GM18951 (cell line): ENCODE data around the gene HOXB7.

Experiments used
- POLR2A ChIP-seq: IDR thresholded peaks from 4 replicates; pipeline ENCODE4 v1.6.1; 2011; ENCODE audit warnings: mild to moderate bottlenecking; ENCODE audit not compliant: insufficient read length, insufficient read depth; ENCODE audit errors: extremely low read depth
- in situ Hi-C: fragments of 300-500 bp; cut with MboI; formaldehyde crosslinking; loops from one replicate; pipeline ENCODE4 v1.12.0; 2022; ENCODE audit warnings: low sequenced_read_pairs, mixed read lengths, inconsistent platforms; ENCODE audit not compliant: unreplicated experiment

HOXB7 gene

DNA sequence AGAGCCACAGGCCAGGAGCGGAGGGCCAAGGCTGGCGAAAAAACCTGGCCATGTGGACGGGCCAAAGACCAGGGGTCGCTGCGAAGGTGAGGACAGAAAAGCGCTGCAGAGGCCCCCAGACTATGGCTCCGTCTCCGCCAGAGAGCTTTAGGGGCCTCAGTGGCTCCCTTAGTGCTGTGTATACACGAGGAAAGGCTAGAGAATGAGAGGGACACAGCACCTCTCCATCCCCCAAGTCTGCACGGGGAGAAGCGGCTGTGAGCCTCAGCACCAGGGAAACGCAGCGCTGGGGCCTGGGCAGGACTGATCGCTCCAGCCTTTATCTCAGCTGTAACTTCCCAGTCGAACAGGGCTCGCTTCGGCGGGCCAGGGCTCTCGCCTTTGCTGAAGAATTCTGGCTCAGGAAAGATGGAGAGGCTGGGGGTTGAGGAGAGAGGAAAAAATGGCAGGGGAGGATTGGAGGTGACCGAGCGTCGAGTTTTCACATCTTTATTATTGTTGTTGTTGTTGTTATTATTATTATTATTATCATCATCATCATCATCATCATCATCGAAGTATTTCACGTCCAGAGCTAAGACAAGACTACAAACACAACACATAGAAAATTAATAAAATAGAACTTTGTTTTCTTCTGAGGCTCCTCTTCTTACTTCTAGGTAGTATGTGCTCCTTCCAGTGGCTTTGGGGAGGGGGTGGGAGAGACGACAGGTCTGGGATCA, 15.4 kb downstream of the HOXB7 start:
- in situ Hi-C loops = no loop called here
- no peak for TF ChIP-seq POLR2A

DNA sequence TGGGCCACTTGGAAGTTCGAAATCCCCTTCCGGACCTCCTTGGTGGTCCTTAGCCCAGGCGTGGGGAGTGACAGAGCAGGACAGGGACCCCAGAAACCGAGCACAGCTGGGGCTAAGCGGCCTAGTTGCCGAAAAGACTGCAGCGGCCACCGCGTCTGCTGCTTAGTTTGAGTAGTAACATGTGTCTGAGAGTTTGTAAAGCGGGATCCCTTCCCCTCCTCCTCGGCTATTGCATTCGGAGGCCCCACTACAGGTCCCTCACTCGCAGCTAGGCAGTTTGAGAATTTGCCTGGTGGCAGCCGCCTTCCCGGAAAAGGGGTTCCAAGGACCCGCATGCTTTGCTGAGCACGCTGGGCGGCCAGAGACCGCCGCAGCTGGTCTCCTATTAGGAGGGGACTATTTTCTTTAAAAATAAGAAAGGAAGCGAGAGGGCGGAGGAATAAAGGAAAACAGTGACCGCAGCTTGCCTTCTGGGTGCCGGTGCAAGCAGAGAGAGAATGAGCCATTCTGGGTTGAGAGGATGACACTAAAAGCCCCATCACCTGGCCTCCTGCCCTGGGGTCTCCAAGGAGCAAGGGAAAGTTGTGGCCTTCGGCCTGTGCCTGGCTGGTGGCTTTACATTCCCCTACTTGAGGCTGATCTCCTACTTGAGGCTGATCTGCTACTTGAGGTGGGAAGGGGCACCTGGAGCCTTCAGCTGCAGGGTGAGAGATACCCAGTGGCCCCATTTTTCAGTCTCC, 16.1 kb downstream of the HOXB7 start:
- in situ Hi-C loops = no loop called here
- no peak for TF ChIP-seq POLR2A

DNA sequence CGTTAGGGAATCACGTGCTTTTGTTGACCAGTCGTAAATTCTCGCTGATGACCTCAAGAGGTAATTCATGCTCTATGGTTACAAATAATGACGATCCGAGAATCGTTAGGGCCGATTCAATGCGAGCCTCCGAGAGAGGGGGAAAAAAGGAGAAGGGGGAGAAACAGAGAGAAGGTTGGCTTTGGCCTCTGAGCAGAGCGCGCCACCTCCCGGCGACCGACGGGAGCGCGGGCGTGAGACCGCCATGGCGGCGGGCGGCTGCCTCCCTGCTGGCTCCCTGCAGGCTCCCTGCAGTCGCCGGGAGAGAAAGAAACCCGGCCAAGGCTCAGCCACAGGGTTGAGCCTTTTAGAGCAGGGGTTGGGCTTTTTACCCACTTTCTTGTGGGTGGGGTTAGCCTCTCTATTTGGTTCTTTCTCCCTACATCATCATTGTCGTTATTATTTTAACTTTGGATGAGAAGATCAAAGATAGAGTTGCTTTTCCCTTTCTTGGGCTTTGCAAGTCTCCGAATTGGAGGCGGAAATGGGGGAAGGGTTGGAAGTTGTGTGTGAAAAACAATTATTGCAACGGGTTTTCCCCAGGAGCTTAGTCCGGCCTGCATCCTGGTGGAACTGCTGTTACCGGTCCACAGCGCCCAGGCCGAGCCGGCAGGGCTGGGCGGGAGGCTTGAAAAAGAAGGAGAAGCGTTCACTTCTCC, 16.8 kb downstream of the HOXB7 start:
- no peak for TF ChIP-seq POLR2A
- in situ Hi-C loops = no loop called here

DNA sequence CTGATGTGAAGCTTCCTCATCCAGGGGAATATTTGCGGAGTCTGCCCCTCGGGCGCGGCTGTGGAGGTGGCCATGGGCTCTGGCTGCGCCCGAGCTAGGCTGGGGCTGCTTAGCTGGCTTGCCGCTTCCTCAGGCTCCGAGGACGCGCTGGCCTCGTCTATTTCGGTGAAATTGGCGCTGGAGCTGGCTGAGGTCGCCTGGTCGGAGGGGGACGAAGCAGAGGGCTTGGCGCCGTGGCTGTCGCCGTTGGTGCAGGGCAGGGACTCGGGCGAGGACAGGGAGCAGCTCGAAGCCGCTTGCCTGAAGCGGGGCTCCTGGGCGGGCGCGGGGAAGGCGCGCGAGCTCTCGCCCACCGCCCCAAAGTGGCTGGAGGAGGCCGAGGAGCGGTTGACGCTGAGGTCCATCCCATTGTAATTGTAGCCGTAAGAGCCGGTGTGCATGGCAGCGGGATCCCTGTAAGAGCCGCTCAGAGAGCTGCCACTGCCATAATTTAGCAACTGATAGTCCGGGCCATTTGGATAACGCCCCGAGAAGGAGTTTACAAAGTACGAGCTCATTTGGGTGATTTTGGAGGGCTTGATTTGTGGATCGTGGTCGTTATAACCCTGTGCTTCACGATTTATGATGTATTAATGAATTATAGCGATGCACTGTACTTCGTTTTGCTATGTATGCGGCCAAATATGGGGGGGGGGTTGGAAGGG, 17.5 kb downstream of the HOXB7 start, which contains the start of gene HOXB5:
Gene HOXB5, minus strand, starts transcription at position 654 of the 704 bp plus-strand sequence. Its CDS starts 97 bp downstream, at position 557.
- in situ Hi-C loops = no loop called here
- TF ChIP-seq POLR2A = no peak

DNA sequence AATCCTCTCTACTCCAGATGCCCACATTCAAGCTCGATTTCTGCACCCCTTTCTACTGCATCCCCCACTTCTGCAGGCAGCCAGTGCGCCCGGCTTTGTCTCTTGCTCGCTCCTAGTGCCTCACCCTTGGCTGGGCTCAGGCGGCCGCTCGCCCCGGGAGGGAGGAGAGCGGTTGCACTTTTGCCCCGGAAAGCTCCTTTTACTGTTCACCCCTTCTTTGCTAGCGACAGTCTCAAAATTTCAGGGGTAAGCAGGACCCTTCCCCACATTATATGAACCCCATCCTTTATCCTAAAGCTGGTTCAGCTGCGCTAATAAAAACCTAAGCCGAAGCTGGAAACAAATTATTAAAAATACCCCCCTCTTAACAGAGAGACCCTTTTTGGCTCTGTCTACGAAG, 18.2 kb downstream of the HOXB7 start:
- in situ Hi-C loops = no loop called here
- TF ChIP-seq POLR2A = no peak

DNA sequence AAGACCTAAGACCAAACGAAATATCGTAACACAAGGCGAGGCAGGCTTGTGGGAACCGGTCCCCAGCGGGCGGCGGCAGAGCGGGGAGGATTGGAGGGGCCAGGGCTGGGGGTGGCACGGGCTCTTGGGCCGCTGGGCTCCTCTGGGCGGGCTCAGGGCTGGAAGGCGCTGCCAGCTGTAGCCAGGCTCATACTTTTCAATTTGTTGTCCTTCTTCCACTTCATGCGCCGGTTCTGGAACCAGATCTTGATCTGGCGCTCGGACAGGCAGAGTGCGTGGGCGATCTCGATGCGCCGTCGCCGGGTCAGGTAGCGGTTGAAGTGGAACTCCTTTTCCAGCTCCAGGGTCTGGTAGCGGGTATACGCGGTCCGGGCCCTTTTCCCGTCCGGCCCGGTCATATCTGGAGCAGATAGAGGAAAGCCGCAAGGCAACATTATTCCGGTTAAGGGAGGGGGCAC, 18.7 kb downstream of the HOXB7 start:
- TF ChIP-seq POLR2A = no peak
- in situ Hi-C loops = no loop called here

DNA sequence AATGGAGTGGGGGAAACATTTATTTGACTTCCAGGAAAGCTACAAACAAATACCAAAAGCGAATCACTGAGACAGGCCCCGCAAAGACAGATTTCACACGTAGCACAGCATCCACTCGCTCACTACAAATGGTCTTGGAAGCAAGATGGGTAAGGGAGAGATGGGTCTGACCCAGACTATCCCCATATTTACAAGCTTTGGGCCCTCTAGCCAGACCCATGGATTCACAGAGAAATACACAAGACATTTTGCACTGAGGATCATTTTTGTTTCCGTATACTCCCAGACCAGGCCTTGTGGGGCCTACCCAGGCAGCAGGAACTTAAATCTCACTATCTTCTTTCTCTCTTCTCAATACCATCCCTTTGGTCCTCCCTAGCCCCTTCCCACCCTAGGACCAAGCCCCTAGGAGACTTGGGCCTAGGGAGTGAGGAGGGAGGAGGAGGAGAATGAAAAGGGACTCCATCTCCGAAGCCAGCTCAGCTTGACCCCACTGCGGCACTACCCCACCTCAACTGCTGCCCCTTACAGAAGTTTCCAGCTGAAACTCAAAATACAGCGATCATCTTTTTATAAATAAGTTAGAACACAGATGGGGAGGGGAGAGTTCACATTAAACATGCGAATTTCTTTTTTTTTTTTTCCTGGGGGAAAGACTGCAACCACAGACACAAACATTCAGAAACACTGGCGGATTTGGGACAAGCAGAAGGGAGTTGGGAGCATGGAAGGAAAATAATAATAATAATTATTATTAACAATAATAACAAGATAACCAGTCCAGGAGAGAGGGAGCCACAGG, 19.4 kb downstream of the HOXB7 start:
- in situ Hi-C loops = no loop called here

DNA sequence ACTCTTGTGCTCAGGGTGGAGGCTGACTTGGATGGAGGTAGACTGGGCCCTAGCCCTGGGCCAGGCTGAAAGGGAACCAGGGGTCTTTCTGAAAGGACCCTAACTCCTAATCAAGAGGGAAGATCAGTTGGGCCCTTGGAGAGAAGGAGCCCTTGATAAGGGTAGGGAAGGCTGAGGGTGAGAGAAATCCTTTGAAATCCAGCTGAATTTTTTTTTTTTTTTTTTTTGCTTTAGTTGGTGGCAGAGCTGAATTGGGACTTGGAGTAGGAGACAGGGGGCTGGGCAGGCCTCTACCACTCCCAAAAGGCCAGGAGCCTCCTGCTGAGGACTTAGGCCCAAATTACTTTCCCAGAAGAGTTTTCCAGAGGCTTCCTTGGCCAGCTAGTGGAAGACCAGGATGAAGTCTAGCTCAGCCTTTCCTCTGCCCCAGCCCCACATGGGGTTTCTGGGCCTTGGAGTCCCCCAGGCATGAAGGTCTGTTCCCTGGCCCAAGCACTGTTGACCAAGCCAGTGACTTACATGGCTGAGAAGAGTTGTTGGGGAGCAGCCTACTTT, 20.1 kb downstream of the HOXB7 start:
- in situ Hi-C loops = no loop called here
- TF ChIP-seq POLR2A = no peak

More for the DNA sequence above, 19.4 kb downstream of the HOXB7 start:
- TF ChIP-seq POLR2A = no peak

DNA sequence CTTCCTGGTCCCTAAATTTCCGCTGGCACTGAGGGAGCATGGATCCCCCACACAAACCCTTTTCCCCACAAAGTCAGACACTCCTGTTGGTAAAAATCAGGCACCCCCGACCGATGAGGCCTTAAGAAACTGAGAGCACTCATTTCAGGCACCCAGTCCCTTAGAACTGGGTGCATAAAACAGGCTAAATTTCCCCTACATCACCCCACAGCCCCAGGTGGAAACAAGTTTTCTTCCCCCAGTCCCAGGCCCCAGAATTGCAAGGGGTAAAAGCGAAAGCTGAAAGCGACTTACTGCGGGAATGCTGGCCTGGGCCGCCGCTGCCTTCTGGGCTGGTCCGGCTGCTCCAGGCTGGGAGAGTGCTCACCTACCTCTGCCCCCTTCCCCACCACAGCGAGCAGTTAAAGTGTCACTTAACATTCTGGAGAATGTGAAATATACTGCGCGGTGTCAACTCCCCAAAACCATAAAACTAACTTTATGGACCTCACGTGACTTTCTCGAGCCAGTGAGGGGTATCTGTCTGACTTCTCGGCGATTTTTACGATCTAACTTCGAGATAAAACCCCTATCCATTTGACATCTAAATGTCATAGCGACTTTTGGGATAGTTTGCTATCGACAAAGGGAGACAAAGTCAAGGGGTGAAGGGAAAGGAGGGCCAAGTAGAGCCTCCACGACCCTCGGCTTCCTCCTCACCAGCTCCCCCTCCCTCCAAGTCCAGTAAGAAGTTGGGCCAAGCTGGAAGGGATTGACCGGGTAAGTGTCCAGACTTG, 20.8 kb downstream of the HOXB7 start, which contains the start of gene HOXB3:
Gene HOXB3, minus strand, starts transcription at position 411 of the 776 bp plus-strand sequence. CDS start 37,767 bp downstream, outside the sequence.
- in situ Hi-C loops = no loop called here

DNA sequence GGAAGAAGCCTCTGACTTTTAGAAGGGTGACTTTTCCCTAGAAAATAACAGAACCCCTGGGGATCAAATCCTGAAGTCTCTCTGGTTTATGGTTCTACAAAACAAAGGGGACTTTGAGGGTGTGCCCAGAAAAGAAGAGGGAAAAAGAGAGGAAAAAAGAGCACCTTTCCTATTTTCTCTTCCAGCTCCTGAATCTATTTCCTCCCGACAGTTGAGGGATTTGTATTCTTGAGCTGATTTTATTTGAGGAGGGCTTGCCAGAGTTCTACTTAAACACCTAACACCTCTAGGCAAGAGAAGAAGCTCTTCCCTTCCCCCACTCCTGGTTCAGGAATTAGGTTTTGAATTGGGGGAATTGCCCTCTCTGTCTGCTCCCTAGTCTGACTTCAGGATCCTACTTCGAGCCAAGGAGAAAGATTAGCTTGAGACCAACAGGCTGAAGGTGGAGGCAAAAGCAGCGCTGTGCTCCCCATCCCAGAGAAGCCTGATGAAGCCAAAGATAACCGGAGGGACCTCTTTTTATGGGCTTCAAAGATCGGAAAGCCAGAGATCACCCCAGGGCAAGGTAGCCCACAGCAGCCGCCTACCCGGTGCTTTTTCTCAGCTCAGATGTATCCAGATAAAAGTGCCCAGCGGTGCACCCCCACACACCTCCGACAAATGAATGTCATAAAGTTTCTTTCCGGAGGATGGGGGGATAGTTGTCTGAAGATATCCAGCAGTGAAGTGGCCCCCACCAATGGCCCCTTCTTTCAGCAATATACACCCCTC, 21.6 kb downstream of the HOXB7 start:
- no peak for TF ChIP-seq POLR2A
- in situ Hi-C loops = no loop called here

More for the DNA sequence above, 20.8 kb downstream of the HOXB7 start, which contains the start of gene HOXB3:
- TF ChIP-seq POLR2A = no peak
